Measurements from ENCODE around the gene ADGRA1. TPM values are rescaled to one million over a fixed set of nuclear protein-coding genes. Genes with fewer than 3 reads are reported as not detected.

ADGRA1 gene
- total and polyA plus RNA-seq, 2 of the 8 experiments (the other 6 are each of a cell fraction or from before 2014, with no cell fraction given), result 0.17 to 0.21 TPM

GRCh38 chr10:133090101-133090500 is 2.4 kb downstream of the ADGRA1 start:
- H4K20me1 ChIP-seq (replicated peaks in 1 of 2; ENCODE audit: control insufficient read depth in 1 of 2, insufficient read depth in 2 of 2, low read length in 2 of 2), result peaks cover 4% of the 10 kb centered on the region in 2 experiments
- no peak for DNase-seq (ENCODE audit: low read depth in 1 of 2, low spot score in 2 of 2)
- H2BK5ac ChIP-seq (ENCODE audit: low read depth, low read length), result no peak overlapping the region
- no peak overlapping the region for H3K14ac ChIP-seq (ENCODE audit: insufficient read length)
- no peak overlapping the region for H3K4ac ChIP-seq (replicated peaks; ENCODE audit: insufficient read length, low read depth, low read length)
- H3K79me2 ChIP-seq (ENCODE audit: control insufficient read depth in 1 of 2, insufficient read depth in 2 of 2, low read length in 2 of 2), result no peaks in the 10 kb centered on the region
- CTCF ChIA-PET (ENCODE audit: partially characterized antibody), result interaction anchor here (0.8 to 1.2 kb wide), 4 partner anchors 9 to 150 kb away, joined by 3 to 4 read pairs (median 3); no protein-coding TSS in a partner anchor
- no peak overlapping the region for H3K9ac ChIP-seq (replicated peaks in 1 of 4; ENCODE audit: extremely low read depth in 1 of 4, low read depth in 3 of 4, low read length in 3 of 4)
- H3K4me3 ChIP-seq (ENCODE audit: extremely low read depth in 1 of 4, insufficient read depth in 2 of 4, low read depth in 3 of 4, low read length in 4 of 4), result no peak overlapping the region
- H2BK15ac ChIP-seq (ENCODE audit: low read length), result no peak overlapping the region
- peaks cover 9% of the 10 kb centered on the region; the same call in 1 of the 2 replicates for H3K23me2 ChIP-seq (ENCODE audit: low read depth, low read length)
- H4K91ac ChIP-seq (replicated peaks; ENCODE audit: insufficient read length, low read length), result no peak overlapping the region
- H2BK20ac ChIP-seq (ENCODE audit: low read length), result no peak overlapping the region
- no peaks in the 10 kb centered on the region for H3K36me3 ChIP-seq (ENCODE audit: control insufficient read depth in 2 of 4, insufficient read depth in 4 of 4, low read length in 3 of 4)
- POLR2A ChIA-PET (ENCODE audit: partially characterized antibody), result no interaction called here
- H2AFZ ChIP-seq (ENCODE audit: low read length), result no peak overlapping the region
- peaks cover 26 to 46% (median 43%) of the 10 kb centered on the region in 4 experiments for H3K27me3 ChIP-seq (replicated peaks in 1 of 4; ENCODE audit: control insufficient read depth in 3 of 4, extremely low read depth in 1 of 4, insufficient read depth in 3 of 4, low read length in 3 of 4)
- H4K5ac ChIP-seq (ENCODE audit: insufficient read length, low read depth, low read length), result no peak overlapping the region
- no peak overlapping the region for H2BK120ac ChIP-seq (replicated peaks; ENCODE audit: low read depth, low read length)
- no peak overlapping the region for H2AK5ac ChIP-seq (ENCODE audit: low read depth, low read length)
- H3K4me2 ChIP-seq (ENCODE audit: insufficient read depth in 1 of 2, low read depth in 2 of 2, low read length in 2 of 2), result no peak overlapping the region
- 86% methylated on average over 13 of the region's 13 CpGs; no CpG with 5 or more reads in 1 of the 2 experiments for WGBS, 2 experiments (ENCODE audit: extremely low coverage in 1 of 2, insufficient coverage in 1 of 2, insufficient read length in 1 of 2, insufficient replicate concordance in 2 of 2, low coverage in 1 of 2, low lambda C conversion rate in 2 of 2, missing lambda C conversion rate in 1 of 2)
- no peak overlapping the region for H4K8ac ChIP-seq (ENCODE audit: extremely low read depth, insufficient read depth, low read length)
- no peaks in the 10 kb centered on the region for H3K9me3 ChIP-seq (ENCODE audit: insufficient read depth in 2 of 2, low read depth in 1 of 2, low read length in 1 of 2)
- H3K23ac ChIP-seq (ENCODE audit: insufficient read length), result no peak overlapping the region
- FAIRE-seq, result no peak
- H3K56ac ChIP-seq (replicated peaks; ENCODE audit: insufficient read length, low read depth, low read length), result no peak overlapping the region
- H3K27ac ChIP-seq (ENCODE audit: low read depth, low read length), result no peak overlapping the region
- no peak overlapping the region for H2BK12ac ChIP-seq (ENCODE audit: low read depth, low read length)
- no peak overlapping the region for H3K18ac ChIP-seq (ENCODE audit: extremely low read depth, low read length)
- H3K79me1 ChIP-seq (ENCODE audit: low read depth, low read length), result no peaks in the 10 kb centered on the region
- H3K4me1 ChIP-seq (replicated peaks in 1 of 4; ENCODE audit: control insufficient read depth in 3 of 4, insufficient read depth in 4 of 4, low read length in 3 of 4), result no peaks in the 10 kb centered on the region; a peak in 3 of 7 replicates
- no peak for TF ChIP-seq SAP30 (IDR thresholded peaks at IDR 0.05; ENCODE audit: insufficient read depth, insufficient replicate concordance, low read length)
- no peak for TF ChIP-seq ASH2L (IDR thresholded peaks at IDR 0.05; ENCODE audit: low read length)
- no peak for TF ChIP-seq ATF3 (IDR thresholded peaks at IDR 0.05; ENCODE audit: insufficient read depth, low read depth, low read length)
- no peak for TF ChIP-seq RFX5 (IDR thresholded peaks at IDR 0.05; ENCODE audit: borderline replicate concordance, low read depth, low read length)
- no peak for TF ChIP-seq KDM1A (IDR thresholded peaks at IDR 0.05; ENCODE audit: borderline replicate concordance, low read length)
- no peak for TF ChIP-seq GTF2F1 (IDR thresholded peaks at IDR 0.05; ENCODE audit: borderline replicate concordance, low read depth, low read length)
- TF ChIP-seq RAD21 (IDR thresholded peaks at IDR 0.05 in 1 of 2, conservative IDR thresholded peaks at IDR 0.05 in 1 of 2; ENCODE audit: low read depth in 2 of 2, low read length in 2 of 2), result no peak
